ENCODE results near the gene ERC1.

DNA sequence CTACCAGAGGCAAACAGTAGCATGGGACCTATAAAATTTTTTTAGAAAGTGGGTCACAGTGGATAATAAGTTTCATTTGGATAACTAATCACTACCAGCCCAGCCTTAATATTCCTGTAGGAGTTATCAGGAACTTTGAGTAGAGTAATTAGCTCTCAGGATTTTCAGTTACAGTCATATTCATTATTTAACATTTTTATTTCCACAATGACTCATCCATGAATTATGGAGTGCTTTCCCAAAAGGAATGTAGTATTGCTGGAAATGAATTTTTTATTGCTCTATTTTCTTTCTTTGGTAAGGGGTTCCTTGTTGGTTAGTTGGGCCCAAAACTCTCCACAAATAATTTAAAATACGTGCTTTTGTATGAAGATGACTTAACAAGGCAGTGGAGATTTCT, 53.7 kb downstream of the ERC1 start:
- TF ChIP-seq, protein P1, sequence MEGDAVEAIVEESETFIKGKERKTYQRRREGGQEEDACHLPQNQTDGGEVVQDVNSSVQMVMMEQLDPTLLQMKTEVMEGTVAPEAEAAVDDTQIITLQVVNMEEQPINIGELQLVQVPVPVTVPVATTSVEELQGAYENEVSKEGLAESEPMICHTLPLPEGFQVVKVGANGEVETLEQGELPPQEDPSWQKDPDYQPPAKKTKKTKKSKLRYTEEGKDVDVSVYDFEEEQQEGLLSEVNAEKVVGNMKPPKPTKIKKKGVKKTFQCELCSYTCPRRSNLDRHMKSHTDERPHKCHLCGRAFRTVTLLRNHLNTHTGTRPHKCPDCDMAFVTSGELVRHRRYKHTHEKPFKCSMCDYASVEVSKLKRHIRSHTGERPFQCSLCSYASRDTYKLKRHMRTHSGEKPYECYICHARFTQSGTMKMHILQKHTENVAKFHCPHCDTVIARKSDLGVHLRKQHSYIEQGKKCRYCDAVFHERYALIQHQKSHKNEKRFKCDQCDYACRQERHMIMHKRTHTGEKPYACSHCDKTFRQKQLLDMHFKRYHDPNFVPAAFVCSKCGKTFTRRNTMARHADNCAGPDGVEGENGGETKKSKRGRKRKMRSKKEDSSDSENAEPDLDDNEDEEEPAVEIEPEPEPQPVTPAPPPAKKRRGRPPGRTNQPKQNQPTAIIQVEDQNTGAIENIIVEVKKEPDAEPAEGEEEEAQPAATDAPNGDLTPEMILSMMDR (IDR thresholded peaks at IDR 0.05; ENCODE audit: low read length): no peak
- TF ChIP-seq EZH2 (optimal IDR thresholded peaks at IDR 0.05; ENCODE audit: low read depth, low read length) (no peak), EZH2phosphoT487 (IDR thresholded peaks at IDR 0.05; ENCODE audit: low read length) (no peak)

All from MM.1S (cell line).